H9 (cell line): ENCODE measurements around the gene TTC39A. TPM values are rescaled to one million over a fixed set of nuclear protein-coding genes. Genes with fewer than 3 reads are reported as not detected.

Experiments used
- DNase-seq: peaks from one replicate; pipeline ENCODE4 v3.0.0-alpha.2; 2017
- H2AFZ ChIP-seq: one replicate; pipeline ENCODE4 v1.6.1; 2013; ENCODE audit warnings: mild to moderate bottlenecking, low read length, control low read depth, moderate library complexity
- H2AK5ac ChIP-seq: 2 replicates; pipeline ENCODE4 v1.6.1; 2013; ENCODE audit warnings: low read length, control low read depth, mixed read lengths; ENCODE audit not compliant: insufficient read length
- H2BK120ac ChIP-seq: one replicate; pipeline ENCODE4 v1.6.1; 2013; ENCODE audit warnings: low read depth, mild to moderate bottlenecking, low read length, control low read depth, inconsistent platforms; ENCODE audit not compliant: poor library complexity, severe bottlenecking
- H2BK12ac ChIP-seq: 2 replicates; pipeline ENCODE4 v1.6.1; 2013; ENCODE audit warnings: low read length, control low read depth, mixed read lengths, low read depth; ENCODE audit not compliant: insufficient read length
- H2BK15ac ChIP-seq: 2 replicates; pipeline ENCODE4 v1.6.1; 2013; ENCODE audit warnings: low read depth, low read length, control low read depth
- H2BK20ac ChIP-seq: one replicate; pipeline ENCODE4 v1.6.1; 2013; ENCODE audit warnings: low read depth, mild to moderate bottlenecking, low read length, control low read depth, inconsistent platforms; ENCODE audit not compliant: poor library complexity, severe bottlenecking
- H2BK5ac ChIP-seq: 2 replicates; pipeline ENCODE4 v1.6.1; 2013; ENCODE audit warnings: low read length, control low read depth, mixed read lengths; ENCODE audit not compliant: insufficient read length
- H3K14ac ChIP-seq: 2 replicates; pipeline ENCODE4 v1.6.1; 2013; ENCODE audit warnings: low read length, control low read depth; ENCODE audit not compliant: insufficient read depth
- H3K18ac ChIP-seq: 2 replicates; pipeline ENCODE4 v1.6.1; 2013; ENCODE audit warnings: low read depth, mild to moderate bottlenecking, mixed read lengths, low read length, control low read depth; ENCODE audit not compliant: insufficient read length
- H3K23ac ChIP-seq: 2 replicates; pipeline ENCODE4 v1.6.1; 2013; ENCODE audit warnings: low read length, control low read depth, mixed read lengths, low read depth; ENCODE audit not compliant: insufficient read length
- H3K23me2 ChIP-seq: 2 replicates; pipeline ENCODE4 v1.6.1; 2013; ENCODE audit warnings: low read depth, mild to moderate bottlenecking, mixed read lengths, low read length, control low read depth; ENCODE audit not compliant: insufficient read length, poor library complexity, severe bottlenecking
- H3K27ac ChIP-seq: 2 replicates; pipeline ENCODE4 v1.5.1; 2013; ENCODE audit warnings: low read length, control low read depth, mixed read lengths, low read depth; ENCODE audit not compliant: insufficient read length
- H3K27me3 ChIP-seq: 2 replicates; pipeline ENCODE4 v1.6.1; 2013; ENCODE audit warnings: low read length, control low read depth, inconsistent platforms; ENCODE audit not compliant: insufficient read depth
- H3K4ac ChIP-seq: 2 replicates; pipeline ENCODE4 v1.6.1; 2013; ENCODE audit warnings: low read depth, mild to moderate bottlenecking, control low read depth, inconsistent platforms, low read length, moderate library complexity
- H3K4me1 ChIP-seq: 2 replicates; pipeline ENCODE4 v1.6.1; 2013; ENCODE audit warnings: low read length, control low read depth, inconsistent platforms; ENCODE audit not compliant: insufficient read depth
- H3K4me2 ChIP-seq: 2 replicates; pipeline ENCODE4 v1.6.1; 2013; ENCODE audit warnings: low read length, control low read depth, mixed read lengths; ENCODE audit not compliant: insufficient read length, insufficient read depth
- H3K56ac ChIP-seq: 2 replicates; pipeline ENCODE4 v1.6.1; 2013; ENCODE audit warnings: low read depth, mild to moderate bottlenecking, mixed read lengths, low read length, control low read depth; ENCODE audit not compliant: insufficient read length
- H3K79me1 ChIP-seq: 2 replicates; pipeline ENCODE4 v1.6.1; 2013; ENCODE audit warnings: low read depth, mild to moderate bottlenecking, moderate library complexity, low read length, control low read depth, inconsistent platforms; ENCODE audit not compliant: insufficient read depth, poor library complexity, severe bottlenecking
- H3K79me2 ChIP-seq: 2 replicates; pipeline ENCODE4 v1.6.1; 2013; ENCODE audit warnings: low read length, control low read depth, inconsistent platforms; ENCODE audit not compliant: insufficient read depth
- H3K9ac ChIP-seq: 2 replicates; pipeline ENCODE4 v1.6.1; 2013; ENCODE audit warnings: low read length, control low read depth, mixed read lengths; ENCODE audit not compliant: insufficient read length; ENCODE audit errors: extremely low read depth
- H3K9me3 ChIP-seq: one replicate; pipeline ENCODE4 v1.6.1; 2013; ENCODE audit warnings: low read depth, low read length, inconsistent platforms; ENCODE audit not compliant: control insufficient read depth
- H3T11ph ChIP-seq: one replicate; pipeline ENCODE4 v1.6.1; 2013; ENCODE audit warnings: mild to moderate bottlenecking, low read length, control low read depth, inconsistent platforms
- H4K20me1 ChIP-seq: one replicate; pipeline ENCODE4 v1.6.1; 2013; ENCODE audit not compliant: control insufficient read depth, insufficient read length, insufficient read depth
- H4K5ac ChIP-seq: 2 replicates; pipeline ENCODE4 v1.6.1; 2013; ENCODE audit warnings: low read depth, mild to moderate bottlenecking, mixed read lengths, low read length, control low read depth; ENCODE audit not compliant: insufficient read length
- H4K8ac ChIP-seq: replicated peaks from 2 replicates; pipeline ENCODE4 v1.6.1; 2013; ENCODE audit warnings: low read length, control low read depth, mixed read lengths, low read depth; ENCODE audit not compliant: insufficient read length
- H4K91ac ChIP-seq: 2 replicates; pipeline ENCODE4 v1.6.1; 2013; ENCODE audit warnings: low read depth, mild to moderate bottlenecking, moderate library complexity, mixed read lengths, low read length, control low read depth; ENCODE audit not compliant: insufficient read length
- H3K27ac Mint-ChIP-seq, 3 experiments: 2 replicates in 2 of 3; 3 replicates in 1 of 3; pipeline ENCODE4 v1.8.0; 2020 to 2021; ENCODE audit warnings: mixed read lengths in 3 of 3, mild to moderate bottlenecking in 1 of 3, moderate library complexity in 1 of 3
- H3K27me3 Mint-ChIP-seq: 2 replicates; pipeline ENCODE4 v1.8.0; 2021; ENCODE audit warnings: low read depth, mild to moderate bottlenecking, moderate library complexity, mixed read lengths
- H3K36me3 Mint-ChIP-seq, 3 experiments: 2 replicates in 2 of 3; 3 replicates in 1 of 3; pipeline ENCODE4 v1.8.0; 2020 to 2021; ENCODE audit warnings: low read depth in 3 of 3, mixed read lengths in 3 of 3; ENCODE audit not compliant: insufficient read depth in 1 of 3
- H3K4me1 Mint-ChIP-seq, 2 experiments: 2 replicates each; pipeline ENCODE4 v1.8.0; 2020; ENCODE audit warnings: mixed read lengths in 2 of 2
- H3K4me3 Mint-ChIP-seq, 2 experiments: 2 replicates in 1 of 2; 3 replicates in 1 of 2; pipeline ENCODE4 v1.8.0; 2020 to 2021; ENCODE audit warnings: mild to moderate bottlenecking in 2 of 2, mixed read lengths in 2 of 2, moderate library complexity in 1 of 2
- H3K9me3 Mint-ChIP-seq, 2 experiments: 2 replicates in 1 of 2; 3 replicates in 1 of 2; pipeline ENCODE4 v1.8.0; 2020; ENCODE audit warnings: mild to moderate bottlenecking in 2 of 2, mixed read lengths in 2 of 2, moderate library complexity in 1 of 2
- total RNA-seq: library from RNA; stranded (reverse); gene quantifications from 2 replicates; pipeline ENCODE4 v1.2.1, GENCODE V29; 2021
- TF ChIP-seq, protein P1 (sequence below): fragments of 200-600 bp; sonication (generic); conservative IDR thresholded peaks from 3 replicates; pipeline ENCODE4 v1.8.0; 2021; ENCODE audit warnings: antibody characterized with exemption, mild to moderate bottlenecking

Gene TTC39A
- total RNA-seq, 1 experiment from 2014 or later = 7.7 TPM

DNA sequence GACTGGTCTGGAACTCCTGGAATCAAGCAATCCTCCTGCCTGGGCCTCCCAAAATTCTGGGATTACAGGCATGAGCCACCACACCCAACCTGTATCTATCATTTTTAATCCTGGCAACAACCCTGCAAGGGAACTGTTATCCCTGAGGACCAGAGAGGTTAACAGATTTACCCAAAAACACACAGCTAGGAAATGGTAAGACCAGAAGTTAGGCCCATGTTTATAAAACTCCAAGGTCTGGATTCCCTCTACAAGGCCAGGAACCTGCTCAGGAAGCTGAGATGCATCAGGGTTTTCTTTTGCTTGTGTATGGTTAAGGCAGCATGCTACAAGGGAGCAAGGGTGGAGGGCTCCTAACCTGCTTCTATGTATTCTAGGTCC is 17.8 kb upstream of the TTC39A start:
- no peaks in the 10 kb centered on the region; the same call in 1 of the 2 replicates for H3K79me2 ChIP-seq
- H3K4me1 ChIP-seq = no peaks in the 10 kb centered on the region; the same call in 1 of the 2 replicates
- H2BK5ac ChIP-seq = no peak overlapping the region
- no peak overlapping the region for H3K23ac ChIP-seq
- H3K4me2 ChIP-seq = no peak overlapping the region
- H4K91ac ChIP-seq = no peak overlapping the region
- H3K79me1 ChIP-seq = no peaks in the 10 kb centered on the region
- no peak overlapping the region for H4K8ac ChIP-seq
- H3K27ac ChIP-seq = no peak overlapping the region
- no peak overlapping the region for H3K56ac ChIP-seq
- no peaks in the 10 kb centered on the region for H3K9me3 ChIP-seq
- no peak overlapping the region for H2BK15ac ChIP-seq
- no peak overlapping the region for H2AK5ac ChIP-seq
- Mint-ChIP-seq H3K36me3 (no peaks in the 10 kb centered on the region; a peak in 1 of 7 replicates), H3K27me3 (peaks cover 20% of the 10 kb centered on the region), H3K4me3 (no peak overlapping the region), H3K4me1 (peaks cover 17 to 18% of the 10 kb centered on the region in 2 experiments), H3K9me3 (no peaks in the 10 kb centered on the region), H3K27ac (no peak overlapping the region)
- no peak overlapping the region for H4K5ac ChIP-seq
- no peak overlapping the region for H2BK120ac ChIP-seq
- no peak overlapping the region for H3T11ph ChIP-seq
- no peak overlapping the region for H2AFZ ChIP-seq
- no peak overlapping the region for H2BK12ac ChIP-seq
- no peaks in the 10 kb centered on the region; the same call in 1 of the 2 replicates for H3K27me3 ChIP-seq
- TF ChIP-seq, protein P1, sequence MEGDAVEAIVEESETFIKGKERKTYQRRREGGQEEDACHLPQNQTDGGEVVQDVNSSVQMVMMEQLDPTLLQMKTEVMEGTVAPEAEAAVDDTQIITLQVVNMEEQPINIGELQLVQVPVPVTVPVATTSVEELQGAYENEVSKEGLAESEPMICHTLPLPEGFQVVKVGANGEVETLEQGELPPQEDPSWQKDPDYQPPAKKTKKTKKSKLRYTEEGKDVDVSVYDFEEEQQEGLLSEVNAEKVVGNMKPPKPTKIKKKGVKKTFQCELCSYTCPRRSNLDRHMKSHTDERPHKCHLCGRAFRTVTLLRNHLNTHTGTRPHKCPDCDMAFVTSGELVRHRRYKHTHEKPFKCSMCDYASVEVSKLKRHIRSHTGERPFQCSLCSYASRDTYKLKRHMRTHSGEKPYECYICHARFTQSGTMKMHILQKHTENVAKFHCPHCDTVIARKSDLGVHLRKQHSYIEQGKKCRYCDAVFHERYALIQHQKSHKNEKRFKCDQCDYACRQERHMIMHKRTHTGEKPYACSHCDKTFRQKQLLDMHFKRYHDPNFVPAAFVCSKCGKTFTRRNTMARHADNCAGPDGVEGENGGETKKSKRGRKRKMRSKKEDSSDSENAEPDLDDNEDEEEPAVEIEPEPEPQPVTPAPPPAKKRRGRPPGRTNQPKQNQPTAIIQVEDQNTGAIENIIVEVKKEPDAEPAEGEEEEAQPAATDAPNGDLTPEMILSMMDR = no peak
- no peak for DNase-seq
- no peaks in the 10 kb centered on the region for H4K20me1 ChIP-seq
- no peak overlapping the region for H3K14ac ChIP-seq
- H2BK20ac ChIP-seq = no peak overlapping the region
- no peak overlapping the region for H3K9ac ChIP-seq
- peaks cover 9% of the 10 kb centered on the region for H3K23me2 ChIP-seq
- no peak overlapping the region for H3K4ac ChIP-seq
- no peak overlapping the region for H3K18ac ChIP-seq
